Mammary epithelial cell (primary cell): Measurements from ENCODE around the gene STOML2.

ENCODE experiments used
- CTCF ChIP-seq, 2 donors: IDR thresholded peaks in 1 of 2; conservative IDR thresholded peaks in 1 of 2; 2 replicates each; pipeline ENCODE4 v1.5.1; 2011 to 2012; ENCODE audit warnings: inconsistent platforms in 2 of 2, low read length in 2 of 2, mild to moderate bottlenecking in 2 of 2, control low read depth in 1 of 2, low read depth in 1 of 2; ENCODE audit not compliant: insufficient read depth in 1 of 2; ENCODE audit errors: extremely low read depth in 1 of 2
- EZH2 ChIP-seq: IDR thresholded peaks from 2 replicates; pipeline ENCODE4 v1.6.1; 2012; ENCODE audit warnings: low read length, inconsistent platforms, borderline replicate concordance

GRCh38 chr9:35102769-35103659 lies at the start of gene STOML2:
- TF ChIP-seq EZH2: no peak
- TF ChIP-seq CTCF (conservative IDR thresholded peaks at IDR 0.05 in 1 of 2, IDR thresholded peaks at IDR 0.05 in 1 of 2; ENCODE audit: extremely low read depth in 1 of 2, insufficient read depth in 1 of 2, low read depth in 1 of 2, low read length in 2 of 2): no peak
